ENCODE data around the gene RAB3C. TPM values are rescaled to one million over a fixed set of nuclear protein-coding genes. Genes with fewer than 3 reads are reported as not detected.
"Not testable (repeated sequence)": the region's sequence is repeated elsewhere in the genome, so short reads cannot be mapped to it uniquely, and the experiment has no call there.

RAB3C gene, protein sequence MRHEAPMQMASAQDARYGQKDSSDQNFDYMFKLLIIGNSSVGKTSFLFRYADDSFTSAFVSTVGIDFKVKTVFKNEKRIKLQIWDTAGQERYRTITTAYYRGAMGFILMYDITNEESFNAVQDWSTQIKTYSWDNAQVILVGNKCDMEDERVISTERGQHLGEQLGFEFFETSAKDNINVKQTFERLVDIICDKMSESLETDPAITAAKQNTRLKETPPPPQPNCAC
- 28.1 TPM for polyA plus RNA-seq (2012; ENCODE audit: insufficient read depth, insufficient read length, low read depth)

DNA sequence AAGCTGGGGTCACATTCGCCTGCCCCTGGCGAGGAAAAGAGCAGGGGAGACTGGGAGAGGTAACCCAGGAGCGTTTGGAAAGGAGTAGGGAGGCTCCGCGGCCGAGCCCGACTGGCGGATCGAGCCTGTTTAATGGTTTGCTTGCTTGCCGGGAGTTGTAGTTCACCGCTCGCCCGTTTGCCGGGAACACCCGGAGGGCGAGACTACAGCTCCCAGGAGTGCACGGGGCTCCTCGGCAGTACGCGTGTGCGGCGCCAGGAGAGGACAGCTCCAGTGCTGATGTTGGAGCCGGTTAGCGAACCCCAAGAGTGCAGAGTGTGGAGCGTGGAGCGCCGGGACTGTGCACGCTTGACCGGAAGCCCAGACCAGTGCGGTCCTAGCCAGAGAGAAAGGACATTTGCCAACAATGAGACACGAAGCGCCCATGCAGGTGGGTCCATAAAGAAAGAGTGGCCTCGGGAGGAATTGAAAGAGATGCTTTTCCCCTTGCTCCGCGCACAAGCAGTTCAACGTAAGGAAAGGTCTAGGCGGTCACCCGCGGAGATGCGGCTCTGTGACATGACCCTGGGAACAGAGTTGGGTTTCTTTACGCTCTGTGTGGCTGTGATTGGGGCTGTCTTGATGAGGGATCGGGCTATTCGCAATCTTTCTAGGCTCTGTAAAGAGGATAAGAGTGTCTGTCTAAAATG is at the start of gene RAB3C:
TSS of gene RAB3C (plus strand) at position 273 of the 689 bp plus-strand sequence. CDS start at position 407, 134 bp downstream.
- no peaks in the 10 kb centered on the region for H3K9me3 ChIP-seq
- DNase-seq, result peak; percentile 97
- H3K4me1 ChIP-seq, result no peaks in the 10 kb centered on the region; the same call in 1 of the 2 replicates
- H3K36me3 ChIP-seq, result no peaks in the 10 kb centered on the region; the same call in 1 of the 2 replicates
- peak within 1 kb of the TSS; percentile 87 for H3K4me3 ChIP-seq (ENCODE audit: low read depth, low read length)
- no peaks in the 10 kb centered on the region for H3K27me3 ChIP-seq
- TF ChIP-seq, protein P1, sequence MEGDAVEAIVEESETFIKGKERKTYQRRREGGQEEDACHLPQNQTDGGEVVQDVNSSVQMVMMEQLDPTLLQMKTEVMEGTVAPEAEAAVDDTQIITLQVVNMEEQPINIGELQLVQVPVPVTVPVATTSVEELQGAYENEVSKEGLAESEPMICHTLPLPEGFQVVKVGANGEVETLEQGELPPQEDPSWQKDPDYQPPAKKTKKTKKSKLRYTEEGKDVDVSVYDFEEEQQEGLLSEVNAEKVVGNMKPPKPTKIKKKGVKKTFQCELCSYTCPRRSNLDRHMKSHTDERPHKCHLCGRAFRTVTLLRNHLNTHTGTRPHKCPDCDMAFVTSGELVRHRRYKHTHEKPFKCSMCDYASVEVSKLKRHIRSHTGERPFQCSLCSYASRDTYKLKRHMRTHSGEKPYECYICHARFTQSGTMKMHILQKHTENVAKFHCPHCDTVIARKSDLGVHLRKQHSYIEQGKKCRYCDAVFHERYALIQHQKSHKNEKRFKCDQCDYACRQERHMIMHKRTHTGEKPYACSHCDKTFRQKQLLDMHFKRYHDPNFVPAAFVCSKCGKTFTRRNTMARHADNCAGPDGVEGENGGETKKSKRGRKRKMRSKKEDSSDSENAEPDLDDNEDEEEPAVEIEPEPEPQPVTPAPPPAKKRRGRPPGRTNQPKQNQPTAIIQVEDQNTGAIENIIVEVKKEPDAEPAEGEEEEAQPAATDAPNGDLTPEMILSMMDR (IDR thresholded peaks at IDR 0.05; ENCODE audit: low read depth, low read length), result no peak

DNA sequence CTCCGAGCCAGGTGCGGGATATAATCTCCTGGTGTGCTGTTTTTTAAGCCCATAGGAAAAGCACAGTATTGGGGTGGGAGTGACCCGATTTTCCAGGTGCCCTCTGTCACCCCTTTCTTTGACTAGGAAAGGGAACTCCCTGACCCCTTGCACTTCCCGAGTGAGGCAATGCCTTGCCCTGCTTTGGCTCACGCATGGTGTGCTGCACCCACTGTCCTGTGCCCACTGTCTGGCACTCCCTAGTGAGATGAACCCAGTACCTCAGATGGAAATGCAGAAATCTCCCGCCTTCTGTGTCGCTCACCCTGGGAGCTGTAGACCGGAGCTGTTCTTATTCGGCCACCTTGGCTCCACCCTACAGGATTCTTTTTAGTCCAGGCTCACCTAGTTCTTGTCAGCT is 40.9 kb upstream of the RAB3C start:
- H3K4me1 ChIP-seq; H3K9me3 ChIP-seq; H3K36me3 ChIP-seq; H3K27me3 ChIP-seq; H3K4me3 ChIP-seq (ENCODE audit: low read depth, low read length); DNase-seq: not testable (repeated sequence)

DNA sequence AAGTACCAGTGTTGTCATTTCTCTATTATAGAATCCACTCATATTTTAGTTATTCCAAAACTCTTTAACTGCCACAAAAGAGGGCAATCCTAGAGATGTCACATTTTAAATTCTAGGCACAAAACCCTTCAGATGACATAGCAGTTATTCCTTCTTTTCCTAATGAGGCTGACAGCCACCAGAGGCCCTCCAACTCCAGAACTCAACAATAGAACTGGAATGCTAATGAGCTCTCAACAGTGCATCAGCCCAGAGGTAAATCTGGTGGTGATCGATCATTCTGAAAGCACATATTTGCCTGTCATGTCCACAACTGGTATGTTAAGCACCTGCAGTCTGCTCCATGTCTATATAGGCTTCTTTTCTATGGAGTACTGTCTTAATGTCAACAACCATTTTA is 40.2 kb upstream of the RAB3C start:
- Histone ChIP-seq H3K4me3 (ENCODE audit: low read depth, low read length) (no peak overlapping the region), H3K9me3 (no peaks in the 10 kb centered on the region), H3K27me3 (no peaks in the 10 kb centered on the region), H3K4me1 (peaks cover 3% of the 10 kb centered on the region), H3K36me3 (no peaks in the 10 kb centered on the region)
- TF ChIP-seq, protein P1 (IDR thresholded peaks at IDR 0.05; ENCODE audit: low read depth, low read length), result no peak; the same call in none of the 2 replicates
- DNase-seq, result no peak

DNA sequence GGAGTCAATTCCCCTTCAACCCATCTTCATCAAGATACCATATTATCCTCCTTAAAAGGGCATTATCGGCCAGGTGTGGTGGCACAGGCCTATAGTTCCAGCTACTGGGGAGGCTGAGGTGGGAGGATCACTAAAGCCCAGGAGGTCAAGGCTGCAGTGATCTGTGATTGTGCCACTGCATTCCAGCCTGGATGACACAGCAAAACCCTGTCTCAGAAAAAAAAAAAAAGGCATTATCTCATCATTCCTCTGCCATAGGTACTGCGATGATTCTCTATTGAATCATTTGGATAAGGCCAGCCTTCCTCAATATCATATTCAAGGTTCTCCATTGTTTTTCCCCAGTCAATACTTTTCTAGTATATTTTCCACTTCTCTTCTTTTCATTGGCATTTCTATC is 39.2 kb upstream of the RAB3C start:
- TF ChIP-seq, protein P1 (IDR thresholded peaks at IDR 0.05; ENCODE audit: low read depth, low read length), result no peak
- Histone ChIP-seq H3K9me3 (no peaks in the 10 kb centered on the region), H3K4me3 (ENCODE audit: low read depth, low read length) (no peak overlapping the region), H3K36me3 (no peaks in the 10 kb centered on the region), H3K27me3 (no peaks in the 10 kb centered on the region), H3K4me1 (peaks cover 10% of the 10 kb centered on the region)
- no peak for DNase-seq

DNA sequence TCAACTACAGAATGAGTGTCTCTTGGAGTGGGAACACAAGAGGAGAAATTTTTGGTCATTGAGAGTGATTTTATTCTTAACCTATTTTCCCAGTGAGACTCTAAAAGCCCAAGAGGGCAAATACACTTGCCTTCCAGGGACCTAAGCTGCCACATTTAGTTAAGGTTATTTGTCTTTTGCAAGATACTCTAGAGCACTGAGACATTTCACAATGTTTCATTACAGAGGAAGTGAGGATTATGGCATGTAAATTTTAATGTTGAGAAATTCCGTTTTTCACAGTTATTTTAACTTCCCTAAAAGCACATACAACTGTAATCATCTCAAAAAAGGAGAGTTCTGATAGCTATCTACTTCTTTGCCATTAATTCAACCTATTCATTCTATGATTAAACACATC is 38.7 kb upstream of the RAB3C start:
- H3K9me3 ChIP-seq, result no peaks in the 10 kb centered on the region
- no peak overlapping the region for H3K4me3 ChIP-seq (ENCODE audit: low read depth, low read length)
- DNase-seq, result no peak
- TF ChIP-seq, protein P1 (IDR thresholded peaks at IDR 0.05; ENCODE audit: low read depth, low read length), result no peak
- H3K27me3 ChIP-seq, result no peaks in the 10 kb centered on the region
- no peaks in the 10 kb centered on the region for H3K36me3 ChIP-seq
- peaks cover 10% of the 10 kb centered on the region for H3K4me1 ChIP-seq

DNA sequence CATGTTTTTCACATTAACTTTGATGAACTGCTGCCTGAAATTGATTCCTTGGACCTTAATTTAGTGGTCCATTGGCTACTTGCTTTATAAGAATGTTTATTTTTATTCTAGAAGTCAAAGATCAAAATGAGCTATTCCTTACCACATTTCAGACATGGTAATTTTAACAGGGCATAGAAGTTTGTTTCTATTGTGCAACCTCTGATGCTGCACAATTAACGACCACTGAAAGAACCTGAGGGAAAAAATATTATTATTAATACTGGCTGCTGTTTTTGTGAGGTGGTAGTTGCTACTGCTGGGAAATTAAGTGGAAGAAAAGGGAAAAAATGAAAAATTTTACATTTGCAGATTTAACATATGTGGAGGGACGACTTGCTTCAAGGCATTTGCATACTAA is 37.9 kb upstream of the RAB3C start:
- TF ChIP-seq, protein P1 (IDR thresholded peaks at IDR 0.05; ENCODE audit: low read depth, low read length), result no peak
- Histone ChIP-seq H3K9me3 (no peaks in the 10 kb centered on the region), H3K4me3 (ENCODE audit: low read depth, low read length) (no peak overlapping the region), H3K36me3 (no peaks in the 10 kb centered on the region), H3K27me3 (no peaks in the 10 kb centered on the region), H3K4me1 (peaks cover 10% of the 10 kb centered on the region)
- DNase-seq, result no peak

All from BE2C (cell line).